K562 (cell line): ENCODE measurements around the gene VARS1. TPM values are rescaled to one million over a fixed set of nuclear protein-coding genes. Genes with fewer than 3 reads are reported as not detected.

ENCODE experiments used
- ARID3B ChIP-seq: fragments of 250-450 bp; sonication (Bioruptor Pico); IDR thresholded peaks from 2 replicates; pipeline ENCODE4 v1.4.0; 2020; ENCODE audit warnings: borderline replicate concordance
- BDP1 ChIP-seq: IDR thresholded peaks from 3 replicates; pipeline ENCODE4 v1.6.1; 2011; ENCODE audit not compliant: insufficient read length, insufficient read depth
- C11orf30 ChIP-seq: fragments of 450-650 bp; IDR thresholded peaks from 2 replicates; pipeline ENCODE4 v1.6.1; 2016; ENCODE audit warnings: low read depth, mild to moderate bottlenecking
- DLX4 ChIP-seq: fragments of 250-450 bp; sonication (Bioruptor Pico); IDR thresholded peaks from 2 replicates; pipeline ENCODE4 v1.6.1; 2021; ENCODE audit warnings: mild to moderate bottlenecking
- E4F1 ChIP-seq: fragments of 250-450 bp; sonication (Bioruptor Pico); IDR thresholded peaks from 2 replicates; pipeline ENCODE4 v1.5.0; 2021; ENCODE audit warnings: mild to moderate bottlenecking, borderline replicate concordance
- ELK1 ChIP-seq: sonication (generic); formaldehyde crosslinking; IDR thresholded peaks from 2 replicates; pipeline ENCODE4 v1.8.1; 2022; ENCODE audit warnings: missing genetic modification reagents
- EWSR1 ChIP-seq: fragments of 450-650 bp; IDR thresholded peaks from 2 replicates; pipeline ENCODE4 v1.6.1; 2018; ENCODE audit warnings: borderline replicate concordance, mild to moderate bottlenecking, low read depth, moderate library complexity; ENCODE audit not compliant: partially characterized antibody
- MAZ ChIP-seq, 2 experiments: fragments of 450-650 bp in 1 of 2; sonication (generic) in 1 of 2; formaldehyde crosslinking; IDR thresholded peaks in 1 of 2; conservative IDR thresholded peaks in 1 of 2; 2 replicates each; pipeline versions ENCODE4 v1.4.0 to v1.5.0; 2020; ENCODE audit warnings: mild to moderate bottlenecking in 1 of 2, missing genetic modification reagents in 1 of 2
- MEIS2 ChIP-seq: fragments of 450-650 bp; IDR thresholded peaks from 2 replicates; pipeline ENCODE4 v1.6.1; 2014; ENCODE audit warnings: mild to moderate bottlenecking; ENCODE audit not compliant: partially characterized antibody
- NR2F6 ChIP-seq: fragments of 450-650 bp; formaldehyde crosslinking; IDR thresholded peaks from 2 replicates; pipeline ENCODE4 v1.4.0; 2020; ENCODE audit warnings: mild to moderate bottlenecking
- PTTG1 ChIP-seq: fragments of 450-650 bp; IDR thresholded peaks from 2 replicates; pipeline ENCODE4 v1.6.1; 2016; ENCODE audit warnings: low read depth, mild to moderate bottlenecking, missing genetic modification characterization, missing compliant biosample characterization
- RNF219 ChIP-seq: fragments of 250-450 bp; sonication (Bioruptor Pico); IDR thresholded peaks from 2 replicates; pipeline ENCODE4 v1.5.0; 2022; ENCODE audit warnings: mild to moderate bottlenecking
- SAFB ChIP-seq: fragments of 200-400 bp; formaldehyde crosslinking; IDR thresholded peaks from 2 replicates; pipeline ENCODE4 v1.6.1; 2017; ENCODE audit warnings: low read depth, low read length, borderline replicate concordance
- TEAD2 ChIP-seq: fragments of 450-650 bp; IDR thresholded peaks from 2 replicates; pipeline ENCODE4 v1.6.1; 2016; ENCODE audit warnings: missing genetic modification characterization, control low read depth, missing compliant biosample characterization
- TRIM24 ChIP-seq, 2 experiments: fragments of 450-650 bp; IDR thresholded peaks; 2 replicates each; pipeline ENCODE4 v1.6.1; 2016
- XRCC3 ChIP-seq: fragments of 450-650 bp; IDR thresholded peaks from 2 replicates; pipeline ENCODE4 v1.6.1; 2017; ENCODE audit warnings: mild to moderate bottlenecking, moderate library complexity
- ZBTB49 ChIP-seq: sonication (generic); formaldehyde crosslinking; IDR thresholded peaks from 2 replicates; pipeline ENCODE4 v1.8.0; 2022; ENCODE audit warnings: missing genetic modification reagents, mild to moderate bottlenecking, borderline replicate concordance
- ZNF143 ChIP-seq: sonication (generic); formaldehyde crosslinking; IDR thresholded peaks from 2 replicates; pipeline ENCODE4 v1.9.0; 2022; ENCODE audit warnings: mild to moderate bottlenecking, missing genetic modification reagents
- polyA plus RNA-seq, 8 experiments: library from polyadenylated mRNA; depleted of rRNA in 4 of 8; stranded (reverse) in 5 of 8; unstranded in 3 of 8; fragments of >200 nt; fragmentation: Nextera tagmentation in 2 of 8; fragmentation: Illumina TruSeq in 1 of 8; extraction: Ambion mirVana in 2 of 8; extraction: Trizol in 1 of 8; gene quantifications; 2 replicates each; pipeline versions ENCODE4 v1.2.1 to v1.2.3, GENCODE V29; 2011 to 2014; ENCODE audit warnings: inconsistent platforms in 1 of 8, missing spikeins in 1 of 8
- total RNA-seq, 7 experiments: library from RNA; depleted of rRNA in 6 of 7; stranded (reverse); fragments of >200 nt in 6 of 7; fragmentation: Illumina TruSeq in 2 of 7; extraction: Trizol in 2 of 7; gene quantifications; 2 replicates each; pipeline versions ENCODE4 v1.2.1 to v1.2.3, GENCODE V29; 2011 to 2021; ENCODE audit warnings: low replicate concordance in 1 of 7

VARS1 gene
- total and polyA plus RNA-seq, 9 of the 15 experiments (the other 6 are each of a cell fraction or from before 2014, with no cell fraction given): 2.9 to 488 (median 130) TPM

GRCh38 chr6:31771992-31772358, 23.6 kb downstream of the VARS1 start (continued):
- TF ChIP-seq RNF219 (CRISPR knock-in tag) (no peak), ARID3B (CRISPR knock-in tag) (no peak), E4F1 (no peak), SAFB (no peak), TEAD2 (tag) (no peak), ELK1 (CRISPR knock-in tag) (no peak), ZNF143 (CRISPR knock-in tag) (no peak), PTTG1 (tag) (no peak), ZBTB49 (no peak), DLX4 (CRISPR knock-in tag) (no peak), XRCC3 (no peak), MEIS2 (no peak), BDP1 (no peak), MAZ (CRISPR knock-in tag; conservative IDR thresholded peaks at IDR 0.05 in 1 of 2, IDR thresholded peaks at IDR 0.05 in 1 of 2) (no peak), NR2F6 (no peak), TRIM24 (IDR thresholded peaks at IDR 0.05) (0 out of 4 replicates have a peak, but pooled peaks of 1 of the 2 experiments have one; percentile 11), EWSR1 (no peak), C11orf30 (no peak)
